HG02759 (cell line): ENCODE results near the gene ZDHHC24.

Experiments
- ATAC-seq: cut with Tn5 transposase; IDR thresholded peaks from one replicate; pipeline ENCODE4 v1.9.1; 2021; ENCODE audit warnings: mild to moderate bottlenecking, moderate library complexity; ENCODE audit not compliant: unreplicated experiment

The ZDHHC24 gene

DNA sequence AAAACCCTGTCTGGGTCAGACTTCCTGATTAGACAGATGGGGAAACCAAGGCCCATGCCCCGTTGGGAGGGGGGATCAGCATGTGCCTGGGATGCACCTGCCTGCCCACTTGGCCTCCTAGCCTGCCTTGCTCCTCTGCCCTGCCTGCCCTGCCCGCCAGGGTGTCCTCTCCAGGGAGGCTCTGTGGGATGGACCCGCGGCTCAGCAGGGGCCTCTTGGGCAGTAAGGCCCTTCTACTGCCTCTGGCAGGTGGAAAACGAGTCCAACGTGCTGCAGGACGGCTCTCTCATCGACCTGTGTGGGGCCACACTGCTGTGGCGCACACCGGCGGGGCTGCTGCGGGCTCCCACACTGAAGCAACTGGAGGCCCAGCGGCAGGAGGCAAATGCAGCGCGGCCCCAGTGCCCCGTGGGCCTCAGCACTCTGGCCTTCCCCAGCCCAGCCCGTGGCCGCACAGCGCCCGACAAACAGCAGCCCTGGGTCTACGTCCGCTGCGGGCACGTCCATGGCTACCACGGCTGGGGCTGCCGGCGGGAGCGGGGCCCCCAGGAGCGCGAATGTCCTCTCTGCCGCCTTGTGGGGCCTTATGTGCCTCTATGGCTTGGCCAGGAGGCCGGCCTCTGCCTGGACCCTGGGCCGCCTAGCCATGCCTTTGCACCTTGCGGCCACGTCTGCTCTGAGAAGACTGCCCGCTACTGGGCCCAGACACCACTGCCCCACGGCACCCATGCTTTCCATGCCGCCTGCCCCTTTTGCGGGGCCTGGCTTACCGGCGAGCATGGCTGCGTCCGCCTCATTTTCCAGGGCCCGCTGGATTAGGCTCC, 70.3 kb downstream of the ZDHHC24 start:
- no peak for ATAC-seq

DNA sequence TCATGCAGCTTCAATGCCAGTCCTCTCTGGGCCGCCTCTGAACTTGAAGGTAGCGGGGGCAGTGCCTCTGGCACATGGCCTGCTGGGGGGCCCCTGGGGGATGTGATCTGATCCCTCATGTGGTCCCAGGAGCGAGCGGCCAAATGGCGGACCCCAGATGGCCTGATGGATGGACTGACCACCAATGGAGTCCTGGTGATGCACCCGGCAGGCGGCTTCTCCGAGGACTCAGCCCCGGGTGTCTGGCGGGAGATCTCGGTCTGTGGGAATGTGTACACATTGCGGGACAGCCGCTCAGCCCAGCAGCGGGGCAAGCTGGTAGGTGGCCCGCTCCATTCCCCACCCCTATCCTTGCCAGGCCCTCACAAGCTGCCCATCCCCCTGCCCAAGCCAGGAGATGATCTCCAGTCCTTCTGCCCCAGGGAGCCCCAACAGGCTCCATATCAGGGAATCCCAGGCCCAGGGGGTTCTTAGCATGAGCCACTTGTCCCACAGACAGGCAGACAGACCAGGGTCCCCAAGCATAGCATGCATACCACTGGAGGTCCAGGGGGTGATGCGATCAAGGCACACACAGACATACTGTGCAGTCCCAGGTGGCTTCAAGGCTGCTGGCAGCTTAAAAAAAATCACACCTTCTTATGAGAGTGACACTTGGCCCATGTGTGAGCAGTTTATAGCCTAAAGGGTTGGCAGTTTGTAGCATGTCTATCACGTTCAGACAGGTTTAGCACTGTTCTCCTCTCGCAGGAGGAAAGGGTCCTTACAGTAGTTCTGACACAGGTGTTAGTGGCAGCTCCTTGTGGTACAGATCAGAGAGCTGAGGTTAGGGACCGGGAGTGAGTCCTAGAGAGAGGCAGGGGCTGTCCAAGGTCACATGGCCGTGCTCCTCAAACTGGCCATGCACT, 72.0 kb downstream of the ZDHHC24 start:
- ATAC-seq, result no peak

DNA sequence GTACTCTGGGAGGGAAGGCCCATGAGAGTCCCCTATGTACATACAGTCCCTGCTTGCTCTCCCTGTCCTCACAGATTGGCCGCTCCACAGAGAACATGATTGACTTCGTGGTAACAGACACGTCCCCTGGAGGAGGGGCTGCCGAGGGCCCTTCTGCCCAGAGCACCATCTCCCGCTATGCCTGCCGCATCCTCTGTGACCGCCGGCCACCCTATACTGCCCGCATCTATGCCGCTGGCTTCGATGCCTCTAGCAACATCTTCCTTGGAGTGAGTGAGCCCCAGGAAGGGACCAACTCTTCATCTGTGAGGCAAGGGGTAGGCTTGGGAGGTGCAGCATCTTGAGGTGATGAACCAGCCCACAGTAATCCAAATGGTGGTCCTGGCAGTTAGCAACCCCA, 72.7 kb downstream of the ZDHHC24 start:
- ATAC-seq, result no peak

DNA sequence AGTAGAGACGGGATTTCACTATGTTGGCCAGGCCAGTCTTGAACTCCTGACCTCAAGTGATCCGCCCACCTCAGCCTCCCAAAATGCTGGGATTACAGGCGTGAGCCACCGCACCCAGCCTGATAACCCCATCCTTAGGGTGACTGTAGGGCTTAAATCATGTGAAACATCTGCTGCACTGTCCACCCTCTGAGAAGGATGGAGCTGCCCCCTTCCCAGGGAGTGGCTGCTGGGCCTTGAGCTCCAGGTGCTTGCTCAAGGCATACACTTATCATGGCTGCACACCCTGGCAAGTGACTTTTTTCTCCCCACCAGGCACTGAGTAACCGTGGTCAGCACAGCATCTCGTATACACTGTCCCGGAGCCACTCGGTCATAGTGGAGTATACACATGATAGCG, 73.8 kb downstream of the ZDHHC24 start:
- ATAC-seq, result no peak

DNA sequence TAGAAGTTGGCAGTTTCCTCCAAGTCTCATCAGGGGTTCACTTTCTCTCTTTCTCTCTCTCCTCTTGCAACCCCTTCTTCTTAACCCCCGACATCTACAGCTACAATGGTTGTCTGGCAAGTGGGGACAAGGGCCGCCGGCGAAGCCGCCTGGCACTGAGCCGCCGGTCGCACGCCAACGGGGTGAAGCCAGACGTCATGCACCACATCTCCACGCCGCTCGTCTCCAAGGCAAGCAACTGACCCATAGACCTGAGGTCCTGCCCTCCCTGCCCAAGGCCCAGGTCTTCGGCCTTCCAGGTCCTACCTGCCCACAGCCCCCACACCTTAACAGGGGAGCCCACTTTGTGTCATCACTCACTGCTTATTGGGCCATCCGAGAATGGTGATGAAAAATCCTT, 74.7 kb downstream of the ZDHHC24 start:
- no peak for ATAC-seq
